H54 (cell line): Measurements from ENCODE around the gene C16orf86.

Experiments
- DNase-seq: peaks from one replicate; pipeline ENCODE4 v3.0.0; 2011; ENCODE audit warnings: low spot score, mixed read lengths; ENCODE audit not compliant: insufficient read length
- FAIRE-seq: peaks from 3 replicates; lab custom pipeline; 2011; peaks lifted over from hg19 to GRCh38; lab: Jason Lieb, UNC
- POLR2A ChIP-seq: IDR thresholded peaks from 2 replicates; pipeline ENCODE4 v1.6.1; 2011; ENCODE audit warnings: low read depth, mild to moderate bottlenecking, low read length

C16orf86 gene

GRCh38 chr16:67648764-67649407 is 17.7 kb upstream of the C16orf86 start:
- no peak for FAIRE-seq
- no peak for DNase-seq
- no peak for TF ChIP-seq POLR2A

- FAIRE-seq (no peak), DNase-seq (no peak)
- no peak for TF ChIP-seq POLR2A
Observed at GRCh38 chr16:67649494-67649931, 17.1 kb upstream of the C16orf86 start.

- DNase-seq (no peak), FAIRE-seq (no peak)
- TF ChIP-seq POLR2A: no peak
Observed at GRCh38 chr16:67650023-67650422, 16.6 kb upstream of the C16orf86 start.

GRCh38 chr16:67651039-67651438 is 15.6 kb upstream of the C16orf86 start:
- no peak for TF ChIP-seq POLR2A
- FAIRE-seq (no peak), DNase-seq (no peak)

- no peak for DNase-seq
Observed at GRCh38 chr16:67651847-67652246, 14.8 kb upstream of the C16orf86 start.

GRCh38 chr16:67652578-67653127 is 14.0 kb upstream of the C16orf86 start:
- no peak for TF ChIP-seq POLR2A
- DNase-seq: no peak
- no peak for FAIRE-seq

More at GRCh38 chr16:67651847-67652246, 14.8 kb upstream of the C16orf86 start:
- TF ChIP-seq POLR2A: no peak
- no peak for FAIRE-seq

- no peak for DNase-seq
- FAIRE-seq: no peak
- TF ChIP-seq POLR2A: peak; percentile 27; the same call in 1 of the 2 replicates
Observed at GRCh38 chr16:67653128-67653788, 13.4 kb upstream of the C16orf86 start.

GRCh38 chr16:67653789-67654402 is 12.7 kb upstream of the C16orf86 start:
- no peak for FAIRE-seq

GRCh38 chr16:67654403-67654911 is 12.2 kb upstream of the C16orf86 start:
- DNase-seq: no peak
- TF ChIP-seq POLR2A: no peak

More at GRCh38 chr16:67653789-67654402, 12.7 kb upstream of the C16orf86 start:
- DNase-seq: no peak
- no peak for TF ChIP-seq POLR2A

GRCh38 chr16:67655363-67655762 is 11.3 kb upstream of the C16orf86 start:
- no peak for FAIRE-seq
- no peak for TF ChIP-seq POLR2A
- no peak for DNase-seq

More at GRCh38 chr16:67654403-67654911, 12.2 kb upstream of the C16orf86 start:
- FAIRE-seq: no peak

- TF ChIP-seq POLR2A: no peak
- no peak for DNase-seq
- no peak for FAIRE-seq
Observed at GRCh38 chr16:67656344-67657016, 10.1 kb upstream of the C16orf86 start.

- no peak for FAIRE-seq
- TF ChIP-seq POLR2A: no peak
- no peak for DNase-seq
Observed at GRCh38 chr16:67657017-67657608, 9.5 kb upstream of the C16orf86 start.
